GM19239 (cell line): ENCODE data around the gene GAP43.

Source experiments
- DNase-seq: peaks from one replicate; pipeline ENCODE4 v3.0.0; 2011; ENCODE audit warnings: low spot score; ENCODE audit not compliant: insufficient read length
- FAIRE-seq: peaks from 2 replicates; lab custom pipeline; 2011; peaks lifted over from hg19 to GRCh38; lab: Jason Lieb, UNC

GAP43 gene

GRCh38 chr3:115623044-115623868 is at the start of gene GAP43:
Gene GAP43 (plus strand): TSS chr3:115623510. CDS start chr3:115623690, 180 bp downstream.
- no peak for DNase-seq
- no peak for FAIRE-seq

- no peak for FAIRE-seq
Observed at GRCh38 chr3:115576325-115576875, 46.9 kb upstream of the GAP43 start.

GRCh38 chr3:115577000-115577399 is 46.3 kb upstream of the GAP43 start:
- no peak for DNase-seq
- FAIRE-seq: no peak

More at GRCh38 chr3:115576325-115576875, 46.9 kb upstream of the GAP43 start:
- DNase-seq: no peak

- FAIRE-seq: no peak
Observed at GRCh38 chr3:115578331-115578730, 45.0 kb upstream of the GAP43 start.

GRCh38 chr3:115580566-115580965 is 42.7 kb upstream of the GAP43 start:
- FAIRE-seq: no peak
- DNase-seq: no peak

More at GRCh38 chr3:115578331-115578730, 45.0 kb upstream of the GAP43 start:
- DNase-seq: no peak

- no peak for FAIRE-seq
- no peak for DNase-seq
Observed at GRCh38 chr3:115581362-115582135, 41.8 kb upstream of the GAP43 start.

- DNase-seq: no peak
- FAIRE-seq: no peak
Observed at GRCh38 chr3:115588201-115589115, 34.9 kb upstream of the GAP43 start.

GRCh38 chr3:115590873-115591272 is 32.4 kb upstream of the GAP43 start:
- DNase-seq (no peak), FAIRE-seq (no peak)

GRCh38 chr3:115595611-115596275 is 27.6 kb upstream of the GAP43 start:
- DNase-seq: no peak
- FAIRE-seq: no peak

GRCh38 chr3:115598216-115598615 is 25.1 kb upstream of the GAP43 start:
- FAIRE-seq (no peak), DNase-seq (no peak)

GRCh38 chr3:115602194-115602593 is 21.1 kb upstream of the GAP43 start:
- DNase-seq (no peak), FAIRE-seq (no peak)

GRCh38 chr3:115611630-115612029 is 11.7 kb upstream of the GAP43 start:
- no peak for FAIRE-seq
- no peak for DNase-seq

- FAIRE-seq: no peak
- DNase-seq: no peak
Observed at GRCh38 chr3:115615001-115615814, 8.1 kb upstream of the GAP43 start.

GRCh38 chr3:115616461-115616860 is 6.8 kb upstream of the GAP43 start:
- FAIRE-seq (no peak), DNase-seq (no peak)

- DNase-seq (no peak), FAIRE-seq (no peak)
Observed at GRCh38 chr3:115617591-115617990, 5.7 kb upstream of the GAP43 start.

GRCh38 chr3:115624029-115624741 is 875 bp downstream of the GAP43 start:
- FAIRE-seq: no peak
- DNase-seq: no peak

GRCh38 chr3:115624901-115625300 is 1.6 kb downstream of the GAP43 start:
- no peak for DNase-seq
- FAIRE-seq: no peak

- FAIRE-seq: no peak
- DNase-seq: no peak
Observed at GRCh38 chr3:115626006-115626409, 2.7 kb downstream of the GAP43 start.
